SU-DHL-6 (cell line): ENCODE results near the gene OAS3.

Experiments
- EZH2phosphoT487 ChIP-seq: fragments of 200-600 bp; sonication (generic), shearing (Covaris generic); conservative IDR thresholded peaks from 2 replicates; pipeline ENCODE4 v1.6.1; 2018; ENCODE audit warnings: mild to moderate bottlenecking, antibody characterized with exemption, low read length, moderate library complexity, mixed read lengths
- TF ChIP-seq, protein P1 (sequence below): fragments of 200-600 bp; sonication (generic); IDR thresholded peaks from one replicate; pipeline ENCODE4 v1.5.1; 2017; ENCODE audit warnings: antibody characterized with exemption, mild to moderate bottlenecking, low read length, moderate library complexity; ENCODE audit not compliant: insufficient read depth, poor library complexity, severe bottlenecking

DNA sequence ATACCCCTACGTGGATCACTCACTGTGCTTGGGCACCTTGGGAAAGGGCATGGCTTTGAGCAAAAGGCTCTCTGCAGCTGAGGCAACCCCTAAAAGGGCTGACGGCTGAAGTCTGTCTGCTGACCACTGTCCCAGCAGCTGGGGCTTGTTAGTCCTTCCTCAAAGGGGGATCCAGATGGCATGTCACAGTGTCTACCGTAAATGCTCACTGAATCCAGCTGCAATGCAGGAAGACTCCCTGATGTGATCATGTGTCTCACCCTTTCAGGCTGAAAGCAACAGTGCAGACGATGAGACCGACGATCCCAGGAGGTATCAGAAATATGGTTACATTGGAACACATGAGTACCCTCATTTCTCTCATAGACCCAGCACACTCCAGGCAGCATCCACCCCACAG is 19.2 kb upstream of the OAS3 start:
- TF ChIP-seq, protein P1, sequence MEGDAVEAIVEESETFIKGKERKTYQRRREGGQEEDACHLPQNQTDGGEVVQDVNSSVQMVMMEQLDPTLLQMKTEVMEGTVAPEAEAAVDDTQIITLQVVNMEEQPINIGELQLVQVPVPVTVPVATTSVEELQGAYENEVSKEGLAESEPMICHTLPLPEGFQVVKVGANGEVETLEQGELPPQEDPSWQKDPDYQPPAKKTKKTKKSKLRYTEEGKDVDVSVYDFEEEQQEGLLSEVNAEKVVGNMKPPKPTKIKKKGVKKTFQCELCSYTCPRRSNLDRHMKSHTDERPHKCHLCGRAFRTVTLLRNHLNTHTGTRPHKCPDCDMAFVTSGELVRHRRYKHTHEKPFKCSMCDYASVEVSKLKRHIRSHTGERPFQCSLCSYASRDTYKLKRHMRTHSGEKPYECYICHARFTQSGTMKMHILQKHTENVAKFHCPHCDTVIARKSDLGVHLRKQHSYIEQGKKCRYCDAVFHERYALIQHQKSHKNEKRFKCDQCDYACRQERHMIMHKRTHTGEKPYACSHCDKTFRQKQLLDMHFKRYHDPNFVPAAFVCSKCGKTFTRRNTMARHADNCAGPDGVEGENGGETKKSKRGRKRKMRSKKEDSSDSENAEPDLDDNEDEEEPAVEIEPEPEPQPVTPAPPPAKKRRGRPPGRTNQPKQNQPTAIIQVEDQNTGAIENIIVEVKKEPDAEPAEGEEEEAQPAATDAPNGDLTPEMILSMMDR, result no peak
- no peak for TF ChIP-seq EZH2phosphoT487
